ENCODE data around the gene PNMT. TPM values are rescaled to one million over a fixed set of nuclear protein-coding genes. Genes with fewer than 3 reads are reported as not detected.

PNMT gene
- total and polyA plus RNA-seq, 2 of the 4 experiments (the other 2 are of a cell fraction), result not detected

GRCh38 chr17:39640591-39641031 lies 27.6 kb upstream of the PNMT start:
- Histone ChIP-seq H2AK9ac (replicated peaks; ENCODE audit: low read depth, low read length, poor library complexity) (no peak overlapping the region), H3K56ac (ENCODE audit: extremely low read depth, insufficient read depth, low read length) (no peak overlapping the region), H2BK15ac (ENCODE audit: low read depth, low read length) (no peak overlapping the region), H2BK5ac (ENCODE audit: low read depth, low read length, poor library complexity, severe bottlenecking) (no peak overlapping the region), H3K4ac (ENCODE audit: low read depth, low read length) (no peak overlapping the region), H2BK20ac (ENCODE audit: low read depth, low read length) (no peak overlapping the region), H2AK5ac (ENCODE audit: low read depth, low read length) (no peak overlapping the region), H3K9ac (ENCODE audit: low read depth, low read length) (no peak overlapping the region), H3K4me1 (ENCODE audit: control insufficient read depth, insufficient read depth, low read length) (peaks cover 25% of the 10 kb centered on the region), H2BK120ac (ENCODE audit: low read depth, low read length) (no peak overlapping the region), H4K8ac (ENCODE audit: low read depth in 2 of 2, low read length in 2 of 2) (no peak overlapping the region), H3K4me2 (ENCODE audit: low read depth, low read length) (no peak overlapping the region), H3K36me3 (ENCODE audit: control insufficient read depth, insufficient read depth, low read length) (no peaks in the 10 kb centered on the region), H4K5ac (ENCODE audit: low read depth, low read length) (no peak overlapping the region), H3K4me3 (ENCODE audit: insufficient read depth, low read depth, low read length) (no peak overlapping the region), H3K79me1 (ENCODE audit: low read depth in 1 of 2, low read length in 2 of 2) (peaks cover 43 to 94% of the 10 kb centered on the region in 2 experiments), H3K14ac (replicated peaks; ENCODE audit: low read depth, low read length) (no peak overlapping the region), H4K91ac (ENCODE audit: insufficient read depth, low read depth, low read length) (no peak overlapping the region), H3K27ac (ENCODE audit: insufficient read depth, low read length) (no peak overlapping the region), H3K27me3 (ENCODE audit: control insufficient read depth, insufficient read depth, low read length) (no peaks in the 10 kb centered on the region), H3K9me1 (ENCODE audit: insufficient read depth, low read length) (peaks cover 49% of the 10 kb centered on the region), H3K18ac (ENCODE audit: low read depth, low read length) (no peak overlapping the region), H3K23ac (ENCODE audit: low read depth, low read length) (no peak overlapping the region), H4K20me1 (ENCODE audit: insufficient read depth, low read length) (peaks cover 54% of the 10 kb centered on the region), H3K9me3 (ENCODE audit: control insufficient read depth, insufficient read depth, low read length) (no peaks in the 10 kb centered on the region), H2AFZ (replicated peaks; ENCODE audit: low read length, poor library complexity) (no peak overlapping the region)
- in situ Hi-C loops (cut with MboI; ENCODE audit: low sequenced_read_pairs), result no loop called here
- WGBS, 2 experiments (ENCODE audit: extremely low coverage in 2 of 2, insufficient read length in 1 of 2), result no CpG with 5 or more reads among the region's 4 CpGs
- no TSS peak for BruUV-seq (replicated peaks)
- no peak for ATAC-seq (ENCODE audit: low read depth)
- no peak for DNase-seq
- intact Hi-C loops (cut with micrococcal nuclease), result no loop called here
- TF ChIP-seq CEBPB (IDR thresholded peaks at IDR 0.05; ENCODE audit: low read depth, low read length) (no peak), MXI1 (IDR thresholded peaks at IDR 0.05; ENCODE audit: borderline replicate concordance, low read depth, low read length) (no peak), BHLHE40 (IDR thresholded peaks at IDR 0.05; ENCODE audit: low read depth, low read length) (no peak), FOS (IDR thresholded peaks at IDR 0.05; ENCODE audit: low read depth, low read length) (no peak), ELK1 (IDR thresholded peaks at IDR 0.05; ENCODE audit: borderline replicate concordance, low read depth, low read length) (no peak), USF2 (IDR thresholded peaks at IDR 0.05; ENCODE audit: low read depth, low read length) (no peak), RAD21 (IDR thresholded peaks at IDR 0.05; ENCODE audit: low read length) (no peak), POLR2A (IDR thresholded peaks at IDR 0.05; ENCODE audit: low read depth, low read length) (no peak), CHD1 (IDR thresholded peaks at IDR 0.05; ENCODE audit: low read depth, low read length) (no peak)
- ChIA-PET CTCF (no interaction called here), POLR2A (ENCODE audit: unreplicated experiment) (no interaction called here)
- dilution Hi-C loops (cut with HindIII; ENCODE audit: low sequenced_read_pairs, unreplicated experiment), result no loop called here

All from IMR-90 (cell line).